AG08395 (cell line): Measurements from ENCODE around the gene IL12B.
"Not testable (repeated sequence)": the region's sequence is repeated elsewhere in the genome, so short reads cannot be mapped to it uniquely, and the experiment has no call there.

Experiments
- DNase-seq: peaks from one replicate; pipeline ENCODE4 v3.0.0; 2012; ENCODE audit warnings: mixed read lengths, low spot score

Gene IL12B

DNA sequence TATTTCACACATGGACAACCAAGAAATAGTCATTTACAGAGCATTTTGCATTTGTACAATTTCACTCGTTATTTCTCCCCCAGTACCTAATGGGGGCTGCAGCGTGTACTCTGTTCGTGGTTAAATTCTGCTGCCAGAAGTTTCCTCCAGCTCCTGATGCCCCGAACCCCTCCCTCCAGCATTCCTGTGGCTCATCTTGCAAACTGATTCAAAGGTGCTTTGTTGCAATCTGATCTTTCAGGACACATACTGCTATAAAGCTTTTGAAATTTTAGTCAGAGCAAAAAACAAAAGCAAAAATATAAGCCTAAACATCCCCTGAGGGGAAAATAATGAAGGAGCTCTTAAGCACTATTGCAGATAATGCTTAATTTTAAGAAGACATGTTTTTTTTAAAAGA, 39.5 kb downstream of the IL12B start:
- no peak for DNase-seq

DNA sequence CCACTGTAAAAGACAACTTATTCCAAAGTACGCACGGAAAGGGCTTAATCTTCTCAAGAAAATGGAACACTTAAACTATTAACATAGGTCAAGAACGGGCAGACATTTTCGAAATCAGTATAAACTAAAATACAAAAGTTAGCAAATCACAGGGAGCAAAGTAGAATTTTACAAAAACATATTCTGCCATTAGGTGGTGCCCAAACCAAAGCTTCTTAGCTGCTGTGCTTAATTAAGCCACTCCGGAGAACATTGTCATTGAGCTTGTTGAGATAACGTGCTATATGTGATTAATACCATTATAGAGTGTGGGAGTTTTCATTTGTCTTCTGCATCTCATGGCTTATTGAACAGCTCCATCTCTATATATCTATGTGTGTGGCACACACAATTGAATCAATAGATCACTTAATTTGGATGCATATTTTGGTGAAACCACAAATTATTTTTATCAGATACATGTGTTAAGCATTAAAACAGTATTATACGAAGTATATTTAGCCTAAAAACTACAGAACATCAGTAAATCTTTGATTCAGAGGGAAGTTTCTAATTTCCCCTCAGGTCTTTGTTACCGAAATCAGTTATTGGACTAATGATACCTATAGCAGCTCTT, 43.8 kb downstream of the IL12B start:
- peak; percentile 42 for DNase-seq

- no peak for DNase-seq
These were observed 55.6 kb downstream of the IL12B start for GRCh38 chr5:159274676-159275075.

DNA sequence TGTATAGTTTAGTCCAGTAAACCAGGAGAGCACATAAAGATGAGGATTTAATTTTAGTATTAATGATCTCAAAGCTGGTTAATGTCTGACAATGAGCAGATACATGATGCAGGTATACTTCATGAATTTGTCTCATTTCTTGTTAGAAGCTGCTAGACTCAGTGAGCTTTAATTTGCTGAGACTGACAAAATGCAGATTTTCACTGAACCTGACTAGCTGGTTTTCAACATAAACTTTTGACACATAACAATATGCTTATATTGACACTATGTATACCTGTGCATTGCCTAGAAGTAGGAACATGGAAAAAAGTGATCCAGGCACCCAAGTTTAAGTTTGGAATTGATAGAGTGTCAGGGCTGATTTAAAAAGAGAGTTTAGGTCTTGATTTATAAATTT, 56.4 kb downstream of the IL12B start:
- DNase-seq, result no peak

DNA sequence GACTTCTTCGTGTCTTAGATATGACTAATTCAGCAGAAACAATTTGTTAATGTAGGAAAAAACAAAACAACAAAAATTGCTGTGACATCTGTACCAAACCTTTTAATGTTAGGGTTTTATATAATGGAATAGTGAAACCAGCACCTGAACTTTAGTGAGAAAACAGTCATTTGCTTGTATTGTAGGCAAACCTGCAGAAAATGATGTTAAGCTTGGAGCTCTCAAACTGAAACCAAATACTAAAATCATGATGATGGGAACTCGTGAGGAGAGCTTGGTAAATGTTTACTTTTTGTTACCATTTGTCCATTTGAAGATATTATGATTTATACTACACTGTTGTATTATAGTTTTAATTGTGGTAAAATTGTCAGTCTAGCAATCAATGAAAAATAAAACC, 60.6 kb downstream of the IL12B start:
- DNase-seq, result no peak

GRCh38 chr5:159266764-159267163, 63.5 kb downstream of the IL12B start:
- not testable (repeated sequence) for DNase-seq
